RWPE2 (cell line): ENCODE results near the gene DMD.
A peak's percentile ranks its signal among the peaks of the same experiment; 100 is the strongest.

ENCODE experiments used
- ATAC-seq: fragments of 200-7000 bp; cut with Tn5 transposase; 3 replicates; pipeline ENCODE4 v1.9.1; 2021; ENCODE audit warnings: low read depth
- DNase-seq: peaks from one replicate; pipeline ENCODE4 v3.0.0-alpha.2; 2020; ENCODE audit warnings: low spot score
- H3K27ac ChIP-seq: fragments of 450-650 bp; 2 replicates; pipeline ENCODE4 v1.5.1; 2017; ENCODE audit warnings: mild to moderate bottlenecking; ENCODE audit not compliant: poor library complexity, severe bottlenecking
- H3K27me3 ChIP-seq: fragments of 250-450 bp; sonication (Bioruptor Pico); 2 replicates; pipeline ENCODE4 v1.5.1; 2021; ENCODE audit warnings: mild to moderate bottlenecking, moderate library complexity; ENCODE audit not compliant: insufficient read depth, poor library complexity, severe bottlenecking
- H3K36me3 ChIP-seq: fragments of 250-450 bp; sonication (Bioruptor Pico); 2 replicates; pipeline ENCODE4 v1.5.1; 2020; ENCODE audit warnings: low read depth, mild to moderate bottlenecking, moderate library complexity
- H3K4me1 ChIP-seq: fragments of 250-450 bp; sonication (Bioruptor Pico); 2 replicates; pipeline ENCODE4 v1.5.1; 2021; ENCODE audit warnings: mild to moderate bottlenecking, moderate library complexity; ENCODE audit not compliant: insufficient read depth, poor library complexity, severe bottlenecking
- H3K4me3 ChIP-seq: fragments of 250-450 bp; sonication (Bioruptor Pico); 2 replicates; pipeline ENCODE4 v1.5.1; 2021; ENCODE audit warnings: mild to moderate bottlenecking, moderate library complexity; ENCODE audit not compliant: severe bottlenecking
- H3K9me3 ChIP-seq: fragments of 250-450 bp; sonication (Bioruptor Pico); 2 replicates; pipeline ENCODE4 v1.5.1; 2021; ENCODE audit warnings: mild to moderate bottlenecking, moderate library complexity; ENCODE audit not compliant: severe bottlenecking
- CTCF ChIP-seq: fragments of 450-650 bp; IDR thresholded peaks from one replicate; pipeline ENCODE4 v1.5.1; 2017; ENCODE audit warnings: mild to moderate bottlenecking, moderate library complexity; ENCODE audit not compliant: poor library complexity, severe bottlenecking

Gene DMD

DNA sequence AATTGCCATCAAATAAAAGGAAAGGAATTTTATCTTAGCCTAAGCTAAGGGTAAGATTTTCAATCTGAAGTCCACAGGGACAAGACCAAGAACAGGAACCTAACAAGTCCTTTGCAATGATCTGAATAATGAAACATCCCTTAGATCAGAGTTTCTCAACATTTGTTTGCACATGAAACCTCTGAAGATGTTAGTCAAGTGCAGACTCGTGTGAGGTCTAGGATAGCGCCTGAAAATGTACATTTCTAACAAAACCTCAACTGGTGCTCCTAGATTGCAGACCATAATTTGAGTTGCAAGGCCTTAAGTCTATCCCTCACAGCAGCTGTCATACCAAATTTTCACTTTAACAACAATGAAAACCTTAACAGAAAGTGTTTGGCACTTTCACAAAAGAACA, 337.6 kb downstream of the DMD start:
- H3K36me3 ChIP-seq, result no peaks in the 10 kb centered on the region
- H3K27me3 ChIP-seq, result no peaks in the 10 kb centered on the region
- no peak for TF ChIP-seq CTCF
- H3K9me3 ChIP-seq, result no peaks in the 10 kb centered on the region
- no peak for DNase-seq
- H3K27ac ChIP-seq, result no peak overlapping the region
- H3K4me1 ChIP-seq, result peaks cover 20% of the 10 kb centered on the region
- ATAC-seq, result 0 out of 3 replicates have a peak, but pooled peaks have one; percentile 22
- H3K4me3 ChIP-seq, result no peak overlapping the region

DNA sequence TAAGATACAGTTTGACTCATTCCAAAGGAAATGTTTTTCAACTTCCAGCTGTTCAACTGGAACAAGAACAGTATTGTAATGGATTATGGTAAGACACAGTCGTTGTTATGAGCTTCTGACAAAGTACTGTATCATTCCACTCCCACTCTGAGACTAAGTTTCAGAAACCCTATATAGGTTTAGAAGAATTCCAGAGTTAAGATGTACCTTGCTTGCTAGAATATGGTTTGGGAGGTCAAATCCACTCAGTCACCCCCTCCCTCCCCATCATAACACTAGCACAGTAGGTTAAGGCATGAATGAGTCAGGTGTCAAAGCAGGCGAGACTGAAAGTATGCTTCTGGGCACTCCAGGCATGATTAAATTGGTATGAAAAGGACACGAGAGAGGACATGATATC, 339.7 kb downstream of the DMD start:
- no peak for DNase-seq
- no peaks in the 10 kb centered on the region for H3K27me3 ChIP-seq

GRCh38 chrX:32868524-32868895, 342.8 kb downstream of the DMD start:
- no peak overlapping the region for H3K27ac ChIP-seq
- DNase-seq (no peak), ATAC-seq (no peak)
- TF ChIP-seq CTCF, result no peak
- no peaks in the 10 kb centered on the region for H3K9me3 ChIP-seq
- H3K36me3 ChIP-seq, result no peaks in the 10 kb centered on the region
- H3K27me3 ChIP-seq, result no peaks in the 10 kb centered on the region
- peaks cover 7% of the 10 kb centered on the region for H3K4me1 ChIP-seq
- H3K4me3 ChIP-seq, result no peak overlapping the region

More for the DNA sequence above, 339.7 kb downstream of the DMD start:
- H3K9me3 ChIP-seq, result no peaks in the 10 kb centered on the region
- peaks cover 9% of the 10 kb centered on the region for H3K4me1 ChIP-seq
- no peak for TF ChIP-seq CTCF
- no peak overlapping the region for H3K4me3 ChIP-seq
- peak; percentile 79 for ATAC-seq
- no peaks in the 10 kb centered on the region for H3K36me3 ChIP-seq
- H3K27ac ChIP-seq, result peak overlapping the region; percentile 50

DNA sequence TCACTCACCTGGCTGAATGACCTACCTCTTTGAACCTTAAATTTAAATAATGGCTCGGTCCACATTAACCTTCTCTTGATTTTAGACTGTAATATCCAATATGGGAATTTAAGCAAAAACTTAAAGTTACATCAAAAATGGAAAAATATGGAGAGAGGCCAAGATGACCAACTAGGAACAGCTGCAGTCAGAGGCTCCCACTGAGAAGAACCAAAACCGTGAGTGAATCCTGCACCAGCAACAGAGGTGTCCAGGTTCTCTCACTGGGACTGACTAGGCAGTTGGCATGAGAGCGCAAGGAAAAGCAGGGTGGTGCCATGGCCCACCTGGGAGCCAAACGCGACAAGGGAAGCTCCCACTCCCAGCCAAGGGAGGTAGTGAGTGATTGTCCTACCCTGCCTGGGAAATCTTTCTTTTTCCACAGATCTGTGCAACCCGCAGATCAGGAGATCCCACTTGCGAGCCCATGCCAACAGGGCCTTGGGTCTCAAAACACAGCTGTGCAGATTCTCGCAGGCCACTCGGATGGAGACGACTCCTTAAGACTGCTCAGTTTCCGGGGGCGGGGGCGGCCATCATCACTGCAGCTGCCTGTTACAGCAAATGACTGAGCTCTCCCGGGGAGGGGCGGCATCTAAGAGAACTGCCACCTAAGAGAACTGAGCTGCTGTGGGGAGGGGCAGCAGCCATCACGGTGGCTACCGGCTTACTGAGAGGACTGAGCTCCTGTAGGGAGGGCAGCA, 343.4 kb downstream of the DMD start:
- no peaks in the 10 kb centered on the region for H3K9me3 ChIP-seq
- TF ChIP-seq CTCF, result no peak
- H3K4me1 ChIP-seq, result peaks cover 6% of the 10 kb centered on the region
- H3K36me3 ChIP-seq, result no peaks in the 10 kb centered on the region
- no peak overlapping the region for H3K4me3 ChIP-seq
- DNase-seq (no peak), ATAC-seq (no peak)
- no peaks in the 10 kb centered on the region for H3K27me3 ChIP-seq
- H3K27ac ChIP-seq, result no peak overlapping the region

DNA sequence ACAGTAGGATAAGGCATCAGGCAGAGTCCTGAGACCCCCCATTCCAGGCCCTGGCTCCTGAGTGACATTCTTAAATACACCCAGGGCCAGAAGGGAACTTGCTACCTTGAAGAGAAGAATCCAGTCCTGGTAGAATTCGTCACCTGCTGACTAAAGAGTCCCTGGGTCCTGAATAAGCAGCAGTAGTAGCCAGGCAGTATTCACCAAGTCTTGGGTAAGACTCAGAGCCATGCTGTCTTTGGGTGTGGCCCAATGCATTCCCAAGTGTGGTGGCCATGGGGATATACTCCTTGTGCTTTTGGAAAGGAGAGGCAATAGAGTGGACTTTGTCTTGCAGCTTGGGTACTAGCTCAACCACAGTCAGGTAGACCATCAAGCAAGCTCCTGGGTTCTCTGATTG, 359.1 kb downstream of the DMD start:
- Histone ChIP-seq H3K4me1 (no peaks in the 10 kb centered on the region), H3K27ac (no peak overlapping the region), H3K27me3 (no peaks in the 10 kb centered on the region), H3K9me3 (no peaks in the 10 kb centered on the region), H3K36me3 (no peaks in the 10 kb centered on the region), H3K4me3 (no peak overlapping the region)
- TF ChIP-seq CTCF, result no peak
- no peak for ATAC-seq
- no peak for DNase-seq
